Thymus (tissue), 11 donors: ENCODE data around the gene MCM3AP. TPM values are rescaled to one million over a fixed set of nuclear protein-coding genes. Genes with fewer than 3 reads are reported as not detected.
"Not testable (repeated sequence)": the region's sequence is repeated elsewhere in the genome, so short reads cannot be mapped to it uniquely, and the experiment has no call there.

Experiments used
- DNase-seq, 9 donors: peaks; one replicate each; pipeline ENCODE4 v3.0.0-alpha.2; 2013; ENCODE audit warnings: low spot score in 9 of 9, low read depth in 6 of 9, missing footprints in 1 of 9
- H3K27ac ChIP-seq, 2 donors: one replicate each; pipeline ENCODE4 v1.5.1; 2013; ENCODE audit warnings: control low read depth in 1 of 2, low read depth in 1 of 2, low read length in 1 of 2, mild to moderate bottlenecking in 1 of 2, moderate library complexity in 1 of 2
- H3K27me3 ChIP-seq, 2 donors: one replicate each; pipeline ENCODE4 v1.5.1; 2013; ENCODE audit warnings: low read length in 1 of 2; ENCODE audit not compliant: control insufficient read depth in 2 of 2, insufficient read depth in 1 of 2
- H3K36me3 ChIP-seq, 2 donors: one replicate each; pipeline ENCODE4 v1.5.1; 2013; ENCODE audit warnings: low read length in 1 of 2, mild to moderate bottlenecking in 1 of 2, moderate library complexity in 1 of 2; ENCODE audit not compliant: control insufficient read depth in 2 of 2, insufficient read depth in 2 of 2
- H3K4me1 ChIP-seq, 2 donors: one replicate each; pipeline ENCODE4 v1.5.1; 2013; ENCODE audit warnings: low read length in 2 of 2; ENCODE audit not compliant: control insufficient read depth in 2 of 2, insufficient read depth in 2 of 2
- H3K4me3 ChIP-seq, 2 donors: one replicate each; pipeline ENCODE4 v1.5.1; 2013; ENCODE audit warnings: low read length in 2 of 2, control low read depth in 1 of 2, mild to moderate bottlenecking in 1 of 2
- H3K9me3 ChIP-seq, 2 donors: one replicate each; pipeline ENCODE4 v1.5.1; 2013; ENCODE audit warnings: low read length in 1 of 2, mild to moderate bottlenecking in 1 of 2; ENCODE audit not compliant: control insufficient read depth in 2 of 2, insufficient read depth in 1 of 2
- WGBS: extraction: QIAGEN DNeasy Blood & Tissue Kit; methylation state at CpG from one replicate; pipeline ENCODE4 v1.1.7; 2013; 5-methylcytosine and 5-hydroxymethylcytosine counted together
- polyA plus RNA-seq: library from polyadenylated mRNA; stranded (reverse); fragments of 200-250 nt; gene quantifications from one replicate; pipeline ENCODE4 v1.2.3, GENCODE V29; 2013
- total RNA-seq: library from RNA; stranded (reverse); fragments of 120-200 nt; gene quantifications from one replicate; pipeline ENCODE4 v1.2.4, GENCODE V29; 2013
- donor health status: healthy.

Gene MCM3AP
- total and polyA plus RNA-seq, 2 donors = 38.1 to 80.4 TPM

DNA sequence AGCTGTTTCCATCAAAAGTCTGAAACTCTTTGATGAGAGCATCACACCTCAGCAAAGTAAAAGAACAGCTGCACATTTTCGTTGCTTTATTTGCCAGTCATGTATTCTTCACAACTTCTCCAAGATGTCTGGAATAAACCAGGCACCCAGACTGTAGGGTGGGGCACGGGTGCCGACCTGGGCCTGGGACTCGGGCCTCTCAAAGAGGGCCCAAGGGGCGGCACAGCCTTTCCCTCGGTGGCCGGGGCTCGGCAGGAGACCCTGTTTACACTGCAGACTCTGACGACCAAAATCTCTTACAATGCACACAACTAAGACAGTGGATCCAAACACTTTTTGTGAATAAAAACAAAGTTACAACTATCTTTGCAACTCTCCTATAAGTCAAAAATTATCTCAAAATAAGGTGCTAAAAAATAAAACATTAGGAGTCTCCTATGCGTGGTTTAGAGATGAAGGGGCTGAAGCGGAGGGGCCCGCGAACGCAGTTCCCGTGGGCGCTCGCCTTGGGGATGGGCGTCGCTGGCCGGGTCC, 57.5 kb downstream of the MCM3AP start:
- H3K36me3 ChIP-seq = peaks cover 3 to 7% of the 10 kb centered on the region in 2 donors
- no peaks in the 10 kb centered on the region for H3K27me3 ChIP-seq
- H3K9me3 ChIP-seq = peaks cover 0 to 4% of the 10 kb centered on the region in 2 donors
- H3K4me3 ChIP-seq = peak overlapping the region; percentile 75 to 85
- WGBS = 1% methylated on average over 20 of the region's 20 CpGs
- peak in 6 of 9 donors; percentile 9 to 70 (median 39) for DNase-seq
- peak overlapping the region; percentile 87 to 90 for H3K27ac ChIP-seq
- H3K4me1 ChIP-seq = peaks cover 12 to 23% of the 10 kb centered on the region in 2 donors

DNA sequence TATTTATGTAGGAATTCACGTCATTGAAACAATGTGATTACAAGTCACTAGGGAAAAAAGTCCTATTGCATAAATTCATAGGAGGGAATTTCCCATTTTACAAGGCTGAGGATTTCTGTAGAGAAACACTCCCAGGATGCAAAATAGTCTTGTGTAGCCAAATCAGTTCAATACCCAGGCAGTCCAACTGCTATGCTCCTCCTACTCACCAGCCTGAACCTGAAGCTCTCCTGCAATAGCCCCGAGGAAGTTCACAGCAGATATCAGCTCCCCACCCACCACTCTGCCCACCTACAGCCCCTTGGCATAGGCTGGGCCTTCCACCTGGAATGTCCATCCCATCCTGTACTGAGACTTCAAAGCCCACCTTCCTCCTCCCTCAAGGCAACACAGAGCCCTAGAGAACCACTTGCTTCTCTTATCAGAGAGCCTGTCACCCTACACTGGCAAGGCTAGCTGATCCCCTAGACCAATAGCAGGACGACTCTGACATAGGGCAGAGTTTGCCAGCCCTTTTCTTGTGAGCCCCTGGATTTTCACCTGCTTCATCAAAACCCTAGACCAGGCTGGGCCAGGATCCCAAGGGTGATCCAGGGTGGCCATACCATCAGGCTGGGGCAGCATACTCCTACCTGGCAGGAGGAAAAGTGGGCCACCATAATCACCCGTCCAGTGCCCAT, 58.4 kb downstream of the MCM3AP start:
- 85% methylated on average over 4 of the region's 4 CpGs for WGBS
- no peak for DNase-seq
- peaks cover 12 to 23% of the 10 kb centered on the region in 2 donors for H3K4me1 ChIP-seq

DNA sequence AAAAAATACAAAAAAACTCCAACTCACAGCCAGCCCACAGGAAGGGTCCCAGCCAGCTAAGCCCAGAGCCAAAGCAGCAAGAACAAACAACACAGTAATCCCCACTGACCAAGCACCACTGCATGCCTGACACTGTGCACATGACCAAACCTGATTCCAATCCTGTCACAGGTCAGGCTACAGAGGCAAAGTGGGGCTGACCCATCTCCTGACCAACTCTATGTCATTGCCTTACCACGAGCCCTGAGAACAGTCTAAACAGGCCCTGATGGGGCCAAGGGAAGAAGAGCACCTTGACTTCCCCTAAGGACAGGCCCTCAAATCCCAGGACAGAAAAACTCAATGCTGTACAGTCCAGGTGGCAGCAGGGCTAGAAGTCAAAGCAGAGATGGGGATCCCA, 59.3 kb downstream of the MCM3AP start:
- no peak for DNase-seq
- no peaks in the 10 kb centered on the region for H3K27me3 ChIP-seq
- no peak overlapping the region for H3K27ac ChIP-seq
- peaks cover 12 to 23% of the 10 kb centered on the region in 2 donors for H3K4me1 ChIP-seq
- peaks cover 0 to 4% of the 10 kb centered on the region in 2 donors for H3K9me3 ChIP-seq
- peaks cover 10 to 17% of the 10 kb centered on the region in 2 donors for H3K36me3 ChIP-seq
- WGBS = 96% methylated on average over 1 of the region's 1 CpG
- H3K4me3 ChIP-seq = no peak overlapping the region

More for the DNA sequence above, 58.4 kb downstream of the MCM3AP start:
- H3K4me3 ChIP-seq = peak overlapping the region in 1 of 2 donors; percentile 12
- H3K9me3 ChIP-seq = peaks cover 0 to 4% of the 10 kb centered on the region in 2 donors
- H3K27me3 ChIP-seq = no peaks in the 10 kb centered on the region
- peak overlapping the region in 1 of 2 donors; percentile 39 for H3K27ac ChIP-seq
- peaks cover 8% of the 10 kb centered on the region in 2 donors for H3K36me3 ChIP-seq

DNA sequence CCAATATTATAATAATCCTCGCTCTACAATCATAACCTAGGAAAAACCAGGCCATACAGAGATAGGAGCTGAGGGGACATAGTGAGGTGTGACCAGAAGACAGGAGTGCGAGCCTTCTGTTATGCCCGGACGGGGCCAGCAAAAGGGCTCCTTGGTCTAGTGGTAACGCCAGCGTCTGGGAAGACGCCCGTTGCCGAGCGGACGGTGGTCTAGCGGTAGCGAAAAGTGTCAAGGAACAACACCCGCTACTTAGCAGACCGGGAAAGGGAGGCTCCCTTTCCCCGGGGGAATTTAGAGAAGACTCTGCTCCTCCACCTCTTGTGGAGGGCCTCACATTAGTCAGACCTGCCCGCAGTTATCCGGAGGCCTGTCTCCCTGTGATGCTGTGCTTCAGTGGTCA, 61.8 kb downstream of the MCM3AP start:
- Histone ChIP-seq H3K36me3 (peaks cover 18 to 39% of the 10 kb centered on the region in 2 donors), H3K4me1 (peaks cover 7 to 17% of the 10 kb centered on the region in 2 donors)
- DNase-seq, H3K9me3 ChIP-seq, H3K27me3 ChIP-seq, H3K4me3 ChIP-seq, H3K27ac ChIP-seq: not testable (repeated sequence)
- WGBS = 96% methylated on average over 18 of the region's 18 CpGs

DNA sequence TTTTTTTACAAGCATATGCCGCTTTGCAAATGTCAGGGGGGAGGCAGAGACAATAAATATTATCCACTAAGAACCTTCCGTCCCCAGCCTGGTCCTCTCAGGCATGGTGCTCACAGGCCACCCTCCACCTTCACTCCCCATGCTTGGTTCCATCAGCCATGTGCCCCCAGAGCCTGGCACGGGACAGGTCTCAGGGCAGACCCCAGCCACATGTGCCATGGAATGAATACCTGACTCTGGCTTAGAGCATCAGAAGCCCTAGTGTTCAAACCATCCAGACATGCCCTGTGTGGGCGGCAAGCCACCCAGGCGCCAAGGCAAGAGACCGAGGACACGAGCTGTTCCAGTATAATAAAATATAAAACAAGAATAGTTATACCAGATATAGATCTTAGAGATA, 62.2 kb downstream of the MCM3AP start:
- Histone ChIP-seq H3K4me3 (no peak overlapping the region), H3K4me1 (peaks cover 7 to 16% of the 10 kb centered on the region in 2 donors), H3K27ac (no peak overlapping the region), H3K9me3 (peaks cover 0 to 4% of the 10 kb centered on the region in 2 donors), H3K27me3 (no peaks in the 10 kb centered on the region), H3K36me3 (peaks cover 18 to 39% of the 10 kb centered on the region in 2 donors)
- no peak for DNase-seq
- 98% methylated on average over 7 of the region's 7 CpGs for WGBS

DNA sequence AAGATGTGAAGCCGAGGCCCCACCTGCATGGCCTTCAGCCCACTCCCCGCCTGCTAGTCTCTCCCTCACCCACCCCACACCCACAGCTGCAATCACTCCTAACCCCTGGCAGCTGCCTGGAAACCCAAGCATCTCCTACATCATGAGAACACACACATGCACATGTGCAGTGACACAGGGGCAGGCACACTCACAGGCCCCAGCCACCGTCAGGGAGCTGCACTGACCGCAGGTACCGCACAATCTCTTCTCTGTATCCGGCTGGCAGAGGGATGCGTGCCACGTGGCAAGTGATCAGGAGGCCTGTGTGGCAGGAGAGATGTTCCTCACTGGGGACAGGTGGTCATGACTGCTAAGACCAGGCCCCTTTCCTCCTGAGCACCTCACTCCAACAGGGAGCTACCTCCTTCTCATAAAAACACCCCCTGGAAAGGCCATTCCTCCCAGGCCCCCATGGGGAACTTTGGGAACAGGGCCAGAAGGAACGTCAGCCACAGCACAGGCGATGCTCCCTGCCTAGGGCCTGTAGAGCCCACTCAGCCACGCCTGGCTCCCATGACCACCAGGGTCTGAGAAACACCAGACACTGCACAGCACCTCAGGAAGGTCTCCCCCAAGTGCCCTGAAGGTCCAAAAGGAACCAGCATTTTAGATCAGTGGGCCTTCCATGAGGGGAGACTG, 62.8 kb downstream of the MCM3AP start:
- 94% methylated on average over 11 of the region's 11 CpGs for WGBS
- Histone ChIP-seq H3K4me3 (no peak overlapping the region), H3K27ac (no peak overlapping the region), H3K4me1 (peaks cover 7 to 11% of the 10 kb centered on the region in 2 donors), H3K36me3 (peaks cover 18 to 39% of the 10 kb centered on the region in 2 donors), H3K27me3 (no peaks in the 10 kb centered on the region), H3K9me3 (peaks cover 0 to 4% of the 10 kb centered on the region in 2 donors)
- DNase-seq = no peak

DNA sequence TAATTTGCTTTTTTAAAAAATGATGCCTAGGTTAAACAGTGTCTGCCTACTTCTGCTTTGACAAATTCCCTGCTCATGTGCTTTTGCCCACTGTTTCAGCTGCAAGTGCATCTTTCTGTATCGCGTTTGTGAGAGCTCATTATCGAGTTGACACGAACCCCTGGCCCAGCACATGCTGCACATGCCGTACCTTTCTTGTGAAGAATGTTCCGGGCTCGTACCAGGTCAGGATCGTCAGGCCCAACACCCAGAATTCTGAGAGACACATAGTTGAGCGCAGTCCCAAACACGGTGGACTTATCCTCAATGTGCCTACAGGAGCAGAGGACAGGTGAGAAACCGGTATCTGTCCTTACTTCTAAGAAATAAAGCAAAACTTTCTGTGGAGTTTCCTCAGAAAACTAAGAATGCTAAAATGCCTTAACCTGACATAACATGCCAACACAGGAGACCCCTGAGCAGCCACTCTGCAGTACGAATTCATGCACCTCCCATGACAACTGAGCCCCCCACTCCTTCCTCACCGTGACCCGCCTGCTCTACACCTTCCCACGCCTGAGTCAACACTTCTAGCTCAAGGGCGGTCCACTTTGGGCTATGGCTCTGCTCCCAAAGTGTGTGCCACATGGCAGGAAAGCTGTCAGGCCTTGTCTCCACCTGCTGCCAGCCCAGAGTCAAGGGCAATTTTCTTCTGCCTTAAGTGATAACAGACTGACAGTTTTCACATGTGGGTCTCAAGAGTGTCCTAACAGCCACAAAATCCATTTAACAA, 63.6 kb downstream of the MCM3AP start:
- DNase-seq = no peak
- H3K9me3 ChIP-seq = peaks cover 0 to 4% of the 10 kb centered on the region in 2 donors
- peaks cover under 1 to 3% of the 10 kb centered on the region in 2 donors for H3K4me1 ChIP-seq
- 91% methylated on average over 16 of the region's 16 CpGs for WGBS
- H3K4me3 ChIP-seq = no peak overlapping the region
- H3K27ac ChIP-seq = no peak overlapping the region
- peaks cover 18 to 39% of the 10 kb centered on the region in 2 donors for H3K36me3 ChIP-seq
- H3K27me3 ChIP-seq = no peaks in the 10 kb centered on the region

DNA sequence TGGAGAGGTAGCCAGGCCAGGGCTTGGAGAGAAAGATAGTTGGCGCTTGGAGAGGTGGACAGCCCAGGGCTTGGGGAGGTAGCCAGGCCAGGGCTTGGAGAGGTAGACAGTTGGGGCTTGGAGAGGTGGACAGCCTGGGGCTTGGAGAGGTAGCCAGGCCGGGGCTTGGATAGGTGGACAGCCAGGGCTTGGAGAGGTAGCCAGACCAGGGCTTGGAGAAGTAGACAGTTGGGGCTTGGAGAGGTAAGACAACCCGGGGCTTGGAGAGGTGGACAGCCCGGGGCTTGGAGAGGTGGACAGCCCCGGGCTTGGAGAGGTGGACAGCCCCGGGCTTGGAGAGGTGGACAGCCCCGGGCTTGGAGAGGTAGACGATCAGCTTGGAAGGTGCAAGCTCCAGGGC, 64.6 kb downstream of the MCM3AP start:
- no peak overlapping the region for H3K4me3 ChIP-seq
- WGBS = 97% methylated on average over 8 of the region's 8 CpGs
- no peak overlapping the region for H3K27ac ChIP-seq
- no peak for DNase-seq
- H3K4me1 ChIP-seq = no peaks in the 10 kb centered on the region
- H3K9me3 ChIP-seq = peaks cover 0 to 4% of the 10 kb centered on the region in 2 donors
- H3K36me3 ChIP-seq = peaks cover 20 to 41% of the 10 kb centered on the region in 2 donors
- no peaks in the 10 kb centered on the region for H3K27me3 ChIP-seq
